Heart right ventricle (tissue), 16 donors: ENCODE data around the gene ASH1L. TPM values are rescaled to one million over a fixed set of nuclear protein-coding genes. Genes with fewer than 3 reads are reported as not detected.

ENCODE experiments used
- ATAC-seq, 8 donors: fragments of 200-7000 bp; cut with Tn5 transposase; one replicate each; pipeline ENCODE4 v1.9.1; 2020; ENCODE audit warnings: mild to moderate bottlenecking in 8 of 8, moderate library complexity in 8 of 8, moderate number of reproducible peaks in 1 of 8
- DNase-seq, 2 donors: peaks; one replicate each; pipeline ENCODE4 v3.0.0-alpha.2; 2020
- H3K27ac ChIP-seq, 10 donors: fragments of 200-600 bp; sonication (generic) in 2 of 10; one replicate each; pipeline versions ENCODE4 v1.5.0 to v1.8.0; 2020 to 2022; ENCODE audit warnings: mild to moderate bottlenecking in 3 of 10
- H3K27me3 ChIP-seq, 7 donors: fragments of 200-600 bp; one replicate each; pipeline ENCODE4 v1.8.0; 2021 to 2022; ENCODE audit warnings: mild to moderate bottlenecking in 2 of 7
- H3K36me3 ChIP-seq, 9 donors: fragments of 200-600 bp; sonication (generic) in 1 of 9; one replicate each; pipeline versions ENCODE4 v1.5.0 to v1.8.0; 2020 to 2022; ENCODE audit warnings: mild to moderate bottlenecking in 2 of 9
- H3K4me1 ChIP-seq, 9 donors: fragments of 200-600 bp; sonication (generic) in 1 of 9; one replicate each; pipeline versions ENCODE4 v1.5.0 to v1.8.0; 2020 to 2022; ENCODE audit warnings: mild to moderate bottlenecking in 4 of 9
- H3K4me3 ChIP-seq, 10 donors: fragments of 200-600 bp; sonication (generic) in 2 of 10; one replicate each; pipeline versions ENCODE4 v1.5.0 to v1.8.0; 2020 to 2022; ENCODE audit warnings: mild to moderate bottlenecking in 7 of 10, moderate library complexity in 2 of 10
- H3K9me3 ChIP-seq, 11 donors: fragments of 200-600 bp in 10 of 11; sonication (generic) in 2 of 11; one replicate each; pipeline versions ENCODE4 v1.5.0 to v1.8.0; 2013 to 2022; ENCODE audit warnings: mild to moderate bottlenecking in 2 of 11, control low read depth in 1 of 11, moderate library complexity in 1 of 11
- WGBS, 2 donors: extraction: QIAGEN DNeasy Blood & Tissue Kit; methylation state at CpG; one replicate each; pipeline ENCODE4 v1.1.7; 2013; ENCODE audit warnings: inconsistent platforms in 1 of 2; 5-methylcytosine and 5-hydroxymethylcytosine counted together
- intact Hi-C, 10 donors: fragments of 100-400 bp; cut with DNase I; formaldehyde crosslinking; loops; one replicate each; pipeline versions ENCODE4 v1.11.1 to v1.14.2; 2022
- polyA plus RNA-seq, 2 donors: library from polyadenylated mRNA; stranded (reverse); fragments of 200-250 nt; gene quantifications; one replicate each; pipeline ENCODE4 v1.2.3, GENCODE V29; 2013
- total RNA-seq, 10 donors: library from RNA; stranded (reverse); fragmentation: NEBNext Ultra II Directional in 3 of 10; extraction: Animal tissue kit (Norgen Biotek cat#: 25700) in 3 of 10; gene quantifications; one replicate each; pipeline versions ENCODE4 v1.2.1 to v1.2.4, GENCODE V29; 2021 to 2023
- TF ChIP-seq, protein P1 (sequence below), 9 donors: fragments of 200-600 bp; sonication (generic) in 2 of 9; IDR thresholded peaks; one replicate each; pipeline versions ENCODE4 v1.5.0 to v1.8.0; 2021 to 2022; ENCODE audit warnings: antibody characterized with exemption in 9 of 9, mild to moderate bottlenecking in 5 of 9, moderate library complexity in 1 of 9
- donor health status: Arrhythmogenic right ventricular cardiomyopathy.
- donor health status: ischemic (EF 13 %, LVEDD 7.1; RV severe dilation, severe dysfunction).
- donor health status: healthy with polysubstance abuse.
- donor health status: DM: no; HTN: yes; CAD: no.
- donor health status: DM: no; HTN: no; CAD: no.
- donor health status: ischemic (EF 25% LVEDD 6.9; RV normal size, moderate dysfunction).
- donor health status: ischemic (EF 25% LVEDD 5.7; RV mildly dilated, moderate dysfunction).
- donor health status: healthy.
- donor health status: DM: yes; HTN: yes; CAD: no.
- donor health status: Ischemic cardiomyopathy.
- donor health status: ischemic (EF 35%, LVEDD 5.7; RV mildly dilated, moderate dysfunction).
- donor health status: nonischemic (EF 11% LVEDD 7.7; RV severe dilation, severe dysfunction).
- donor health status: DM: yes; HTN: yes; CAD: no.
- donor health status: PGD.
- donor health status: ischemic (EF 29% LVEDD 5.4; RV normal size, mild dysfunction).
- donor health status: nonischemic (EF 23%, LVEDD 6.1; RV moderate dilation, normal function).

Gene ASH1L
- total and polyA plus RNA-seq, 12 donors = 5.1 to 56.8 (median 47.3) TPM

DNA sequence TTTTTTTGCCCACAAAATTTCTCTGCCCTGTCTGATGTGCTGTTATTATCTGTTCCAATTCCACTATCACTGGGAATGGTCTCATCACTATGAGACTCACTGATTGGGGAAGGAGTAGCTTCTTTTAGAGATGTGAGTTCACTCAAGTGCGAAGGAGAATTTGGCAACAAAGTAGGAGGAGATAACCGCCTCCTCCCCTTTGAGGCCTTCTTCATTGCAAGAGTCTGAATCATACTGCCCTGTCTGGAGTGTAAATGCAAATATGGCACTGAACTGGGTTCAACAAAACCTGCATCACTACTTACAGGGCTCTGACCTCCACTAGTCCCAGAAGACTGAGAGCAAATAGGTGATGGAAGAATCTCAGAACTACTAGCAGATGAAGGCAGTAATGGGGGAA lies 83.4 kb downstream of the ASH1L start:
- intact Hi-C loops = no loop called here
- no peak for ATAC-seq
- Histone ChIP-seq H3K4me3 (no peak overlapping the region), H3K27ac (no peak overlapping the region), H3K36me3 (peaks cover 0 to 49% (median 9%) of the 10 kb centered on the region in 9 donors), H3K4me1 (peaks cover 0 to 12% (median 3%) of the 10 kb centered on the region in 9 donors), H3K9me3 (no peaks in the 10 kb centered on the region), H3K27me3 (no peaks in the 10 kb centered on the region)
- WGBS, 2 donors = 83 to 90% methylated on average over 2 of the region's 2 CpGs
- no peak for DNase-seq
- TF ChIP-seq, protein P1, sequence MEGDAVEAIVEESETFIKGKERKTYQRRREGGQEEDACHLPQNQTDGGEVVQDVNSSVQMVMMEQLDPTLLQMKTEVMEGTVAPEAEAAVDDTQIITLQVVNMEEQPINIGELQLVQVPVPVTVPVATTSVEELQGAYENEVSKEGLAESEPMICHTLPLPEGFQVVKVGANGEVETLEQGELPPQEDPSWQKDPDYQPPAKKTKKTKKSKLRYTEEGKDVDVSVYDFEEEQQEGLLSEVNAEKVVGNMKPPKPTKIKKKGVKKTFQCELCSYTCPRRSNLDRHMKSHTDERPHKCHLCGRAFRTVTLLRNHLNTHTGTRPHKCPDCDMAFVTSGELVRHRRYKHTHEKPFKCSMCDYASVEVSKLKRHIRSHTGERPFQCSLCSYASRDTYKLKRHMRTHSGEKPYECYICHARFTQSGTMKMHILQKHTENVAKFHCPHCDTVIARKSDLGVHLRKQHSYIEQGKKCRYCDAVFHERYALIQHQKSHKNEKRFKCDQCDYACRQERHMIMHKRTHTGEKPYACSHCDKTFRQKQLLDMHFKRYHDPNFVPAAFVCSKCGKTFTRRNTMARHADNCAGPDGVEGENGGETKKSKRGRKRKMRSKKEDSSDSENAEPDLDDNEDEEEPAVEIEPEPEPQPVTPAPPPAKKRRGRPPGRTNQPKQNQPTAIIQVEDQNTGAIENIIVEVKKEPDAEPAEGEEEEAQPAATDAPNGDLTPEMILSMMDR (IDR thresholded peaks at IDR 0.05) = no peak

DNA sequence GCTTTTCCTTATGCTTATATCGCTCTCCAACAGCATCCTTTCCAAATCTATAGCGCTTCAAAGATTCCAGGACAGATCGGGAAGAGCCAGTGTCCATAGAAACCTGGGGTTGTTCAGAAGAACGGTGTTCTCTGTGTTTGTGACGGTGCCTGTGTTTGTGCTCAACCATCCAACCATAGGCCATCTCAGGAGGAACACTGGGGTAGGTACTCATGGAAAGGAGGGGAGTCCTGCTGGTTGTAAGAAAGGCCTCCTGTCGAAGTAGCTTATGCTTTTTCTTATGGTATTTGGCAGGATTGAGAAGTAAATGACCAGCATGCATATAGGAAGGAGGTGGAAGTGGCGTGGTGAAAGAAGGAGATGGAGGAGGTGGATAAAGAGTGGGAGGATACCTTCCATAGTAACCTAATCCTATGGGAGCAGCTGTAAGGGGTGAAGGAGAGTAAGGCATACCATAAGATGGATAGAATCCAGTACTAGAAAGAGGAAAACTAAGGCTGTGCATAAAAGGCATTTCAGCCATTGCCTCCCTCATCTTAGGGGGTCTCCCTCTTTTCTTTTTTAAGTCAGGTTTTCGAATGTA lies 84.2 kb downstream of the ASH1L start:
- intact Hi-C loops = no loop called here
- TF ChIP-seq, protein P1 (IDR thresholded peaks at IDR 0.05) = no peak
- Histone ChIP-seq H3K4me3 (no peak overlapping the region), H3K9me3 (no peaks in the 10 kb centered on the region), H3K4me1 (peaks cover 0 to 19% (median 10%) of the 10 kb centered on the region in 9 donors), H3K36me3 (peaks cover 0 to 49% (median 9%) of the 10 kb centered on the region in 9 donors), H3K27me3 (no peaks in the 10 kb centered on the region), H3K27ac (no peak overlapping the region)
- ATAC-seq = no peak
- WGBS, 2 donors = 96 to 97% methylated on average over 8 of the region's 8 CpGs
- DNase-seq = no peak

DNA sequence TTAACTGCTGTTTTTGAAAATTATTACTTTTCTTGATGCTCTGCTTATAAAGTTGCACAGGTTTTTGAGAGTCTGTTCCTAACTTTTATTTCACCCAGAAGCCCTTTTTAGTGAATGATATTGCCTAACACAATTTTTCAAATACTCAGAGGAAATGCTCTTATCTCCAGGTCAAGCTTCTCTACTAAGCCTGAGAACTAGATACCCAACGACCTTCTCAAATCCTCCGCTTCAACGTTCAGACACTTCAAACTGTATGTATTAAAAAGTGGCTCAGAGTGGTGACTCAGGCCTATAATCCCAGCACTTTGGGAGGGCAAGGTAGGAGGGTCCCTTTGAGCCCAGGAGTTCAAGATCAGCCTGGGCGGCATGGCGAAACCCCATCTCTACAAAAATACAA lies 88.5 kb downstream of the ASH1L start:
- TF ChIP-seq, protein P1 (IDR thresholded peaks at IDR 0.05) = no peak
- WGBS, 2 donors = 64 to 68% methylated on average over 5 of the region's 5 CpGs
- DNase-seq = no peak
- intact Hi-C loops = no loop called here
- peak in 1 of 8 donors; percentile 47 for ATAC-seq
- Histone ChIP-seq H3K4me1 (peaks cover 0 to 31% (median 7%) of the 10 kb centered on the region in 9 donors), H3K4me3 (no peak overlapping the region), H3K27me3 (no peaks in the 10 kb centered on the region), H3K9me3 (peaks cover 0 to 14% (median 9%) of the 10 kb centered on the region in 11 donors), H3K36me3 (peaks cover 0 to 32% (median 0%) of the 10 kb centered on the region in 9 donors), H3K27ac (peak overlapping the region in 1 of 10 donors; percentile 1)

DNA sequence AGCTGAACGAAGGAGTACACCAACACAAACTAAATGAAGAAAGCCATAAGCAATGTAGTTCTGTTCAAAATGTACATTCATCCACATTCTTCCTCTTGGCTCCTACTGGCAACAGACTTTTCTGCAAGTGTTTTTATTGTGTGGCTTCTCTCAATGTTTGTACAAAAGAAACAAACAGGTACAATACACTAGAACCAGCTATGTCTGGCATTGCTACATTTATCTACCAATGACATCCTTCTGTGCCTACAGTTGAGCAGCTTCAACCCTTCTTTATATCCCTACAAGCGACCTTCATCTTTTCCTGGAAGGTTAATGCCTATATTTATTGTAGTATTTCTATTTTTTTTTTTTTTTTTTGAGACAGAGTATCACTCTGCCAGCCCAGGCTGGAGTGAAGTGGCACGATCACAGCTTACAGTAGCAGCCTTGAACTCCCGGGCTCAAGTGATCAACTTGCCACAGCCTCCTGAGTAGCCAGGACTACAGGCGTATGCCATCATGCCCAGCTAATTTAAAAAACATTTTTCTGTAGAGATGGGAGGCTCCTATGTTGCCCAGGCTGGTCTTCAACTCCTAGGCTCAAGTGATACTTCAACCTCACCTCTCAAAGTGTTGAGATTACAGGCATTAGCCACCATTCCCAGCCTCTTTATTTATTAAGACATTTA lies 89.3 kb downstream of the ASH1L start:
- no peak overlapping the region for H3K4me3 ChIP-seq
- H3K9me3 ChIP-seq = peaks cover 0 to 14% (median 9%) of the 10 kb centered on the region in 11 donors
- ATAC-seq (no peak), DNase-seq (no peak)
- peaks cover 0 to 26% (median 0%) of the 10 kb centered on the region in 9 donors for H3K36me3 ChIP-seq
- peaks cover 0 to 33% (median 7%) of the 10 kb centered on the region in 9 donors for H3K4me1 ChIP-seq
- intact Hi-C loops = no loop called here
- TF ChIP-seq, protein P1 (IDR thresholded peaks at IDR 0.05) = no peak
- WGBS, 2 donors = 85 to 94% methylated on average over 5 of the region's 5 CpGs
- no peaks in the 10 kb centered on the region for H3K27me3 ChIP-seq
- H3K27ac ChIP-seq = no peak overlapping the region
